ENCODE results near the gene MTOR. TPM values are rescaled to one million over a fixed set of nuclear protein-coding genes. Genes with fewer than 3 reads are reported as not detected.

The MTOR gene
- total RNA-seq, 1 donor from 2014 or later: 53.0 TPM

DNA sequence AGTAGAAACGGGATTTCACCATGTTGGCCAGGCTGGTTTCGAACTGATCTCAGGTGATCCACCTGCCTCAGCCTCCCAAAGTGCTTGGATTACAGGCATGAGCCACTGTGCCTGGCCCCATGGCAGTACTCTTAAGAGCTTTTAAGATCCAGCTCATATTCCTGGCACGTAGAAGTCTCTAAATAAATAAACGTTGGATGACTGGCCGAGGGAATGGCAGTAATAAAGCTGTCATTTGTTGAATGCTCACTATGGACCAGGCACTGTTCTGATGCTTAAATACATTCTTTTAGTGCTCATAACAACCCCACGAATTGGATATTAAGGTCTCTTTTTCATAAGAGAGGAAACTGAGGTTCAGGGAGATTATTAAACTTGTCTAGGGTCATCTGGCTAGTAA, 31.5 kb upstream of the MTOR start:
- Mint-ChIP-seq H3K4me1 (ENCODE audit: unreplicated experiment) (peaks cover 8% of the 10 kb centered on the region), H3K36me3 (peaks cover 15% of the 10 kb centered on the region), H3K4me3 (no peak overlapping the region), H3K9me3 (no peaks in the 10 kb centered on the region), H3K27me3 (no peaks in the 10 kb centered on the region), H3K27ac (no peak overlapping the region)
- no peak for DNase-seq (ENCODE audit: extremely low spot score, unreplicated experiment)
- TF ChIP-seq, protein P1, sequence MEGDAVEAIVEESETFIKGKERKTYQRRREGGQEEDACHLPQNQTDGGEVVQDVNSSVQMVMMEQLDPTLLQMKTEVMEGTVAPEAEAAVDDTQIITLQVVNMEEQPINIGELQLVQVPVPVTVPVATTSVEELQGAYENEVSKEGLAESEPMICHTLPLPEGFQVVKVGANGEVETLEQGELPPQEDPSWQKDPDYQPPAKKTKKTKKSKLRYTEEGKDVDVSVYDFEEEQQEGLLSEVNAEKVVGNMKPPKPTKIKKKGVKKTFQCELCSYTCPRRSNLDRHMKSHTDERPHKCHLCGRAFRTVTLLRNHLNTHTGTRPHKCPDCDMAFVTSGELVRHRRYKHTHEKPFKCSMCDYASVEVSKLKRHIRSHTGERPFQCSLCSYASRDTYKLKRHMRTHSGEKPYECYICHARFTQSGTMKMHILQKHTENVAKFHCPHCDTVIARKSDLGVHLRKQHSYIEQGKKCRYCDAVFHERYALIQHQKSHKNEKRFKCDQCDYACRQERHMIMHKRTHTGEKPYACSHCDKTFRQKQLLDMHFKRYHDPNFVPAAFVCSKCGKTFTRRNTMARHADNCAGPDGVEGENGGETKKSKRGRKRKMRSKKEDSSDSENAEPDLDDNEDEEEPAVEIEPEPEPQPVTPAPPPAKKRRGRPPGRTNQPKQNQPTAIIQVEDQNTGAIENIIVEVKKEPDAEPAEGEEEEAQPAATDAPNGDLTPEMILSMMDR (conservative IDR thresholded peaks at IDR 0.05): no peak

DNA sequence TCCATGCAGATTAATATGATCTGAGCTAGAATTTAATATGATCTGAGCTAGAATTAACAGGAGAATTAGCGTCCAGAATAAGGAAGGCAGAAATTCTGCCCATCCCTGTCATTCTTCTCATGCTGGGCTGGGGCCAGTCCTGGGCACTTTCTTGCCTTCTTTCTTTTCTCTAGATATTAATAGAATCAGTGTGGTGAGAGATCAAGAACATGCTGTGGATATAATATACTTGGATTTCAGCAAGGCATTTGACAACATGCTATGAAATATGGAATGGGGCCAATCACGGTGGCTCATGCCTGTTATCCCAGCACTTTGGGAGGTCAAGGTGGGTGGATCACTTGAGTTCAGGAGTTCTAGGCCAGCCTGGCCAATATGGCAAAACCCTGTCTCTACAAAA, 28.7 kb upstream of the MTOR start:
- peaks cover 14% of the 10 kb centered on the region for H3K4me1 Mint-ChIP-seq (ENCODE audit: unreplicated experiment)
- H3K4me3 Mint-ChIP-seq: no peak overlapping the region
- TF ChIP-seq, protein P1 (conservative IDR thresholded peaks at IDR 0.05): no peak
- no peak for DNase-seq (ENCODE audit: extremely low spot score, unreplicated experiment)
- H3K36me3 Mint-ChIP-seq: peaks cover 19% of the 10 kb centered on the region
- no peaks in the 10 kb centered on the region for H3K27me3 Mint-ChIP-seq
- H3K27ac Mint-ChIP-seq: no peak overlapping the region
- H3K9me3 Mint-ChIP-seq: no peaks in the 10 kb centered on the region

DNA sequence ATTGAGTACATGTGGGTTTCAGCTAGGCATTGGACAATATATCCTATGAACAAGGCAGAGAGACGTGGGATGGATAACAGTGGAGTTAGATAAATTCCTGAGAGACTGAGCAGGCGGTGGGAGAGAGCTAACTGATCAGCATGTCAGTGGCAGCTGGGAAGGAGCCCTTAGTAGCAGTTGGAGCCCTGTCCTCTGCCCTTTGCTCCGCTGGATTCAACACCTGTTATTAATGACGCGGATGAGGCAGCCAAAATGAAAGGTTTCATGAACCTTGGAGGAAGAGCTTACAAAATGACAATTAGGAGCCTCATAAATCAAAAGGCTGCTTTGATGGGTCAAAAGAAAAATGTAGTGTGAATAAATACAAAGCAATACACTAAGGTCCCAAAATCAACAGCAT, 26.7 kb upstream of the MTOR start:
- H3K36me3 Mint-ChIP-seq: peaks cover 17% of the 10 kb centered on the region

GRCh38 chr1:11286735-11287410, 24.5 kb upstream of the MTOR start:
- H3K27ac Mint-ChIP-seq: no peak overlapping the region
- no peak for DNase-seq (ENCODE audit: extremely low spot score, unreplicated experiment)
- no peak overlapping the region for H3K4me3 Mint-ChIP-seq

More for the DNA sequence above, 26.7 kb upstream of the MTOR start:
- peaks cover 15% of the 10 kb centered on the region for H3K4me1 Mint-ChIP-seq (ENCODE audit: unreplicated experiment)
- H3K4me3 Mint-ChIP-seq: no peak overlapping the region
- no peaks in the 10 kb centered on the region for H3K27me3 Mint-ChIP-seq
- H3K9me3 Mint-ChIP-seq: no peaks in the 10 kb centered on the region
- TF ChIP-seq, protein P1 (conservative IDR thresholded peaks at IDR 0.05): no peak
- no peak overlapping the region for H3K27ac Mint-ChIP-seq
- no peak for DNase-seq (ENCODE audit: extremely low spot score, unreplicated experiment)

GRCh38 chr1:11285883-11286734, 23.8 kb upstream of the MTOR start:
- no peak for DNase-seq (ENCODE audit: extremely low spot score, unreplicated experiment)
- peaks cover 25% of the 10 kb centered on the region for H3K36me3 Mint-ChIP-seq
- H3K27ac Mint-ChIP-seq: no peak overlapping the region
- no peak overlapping the region for H3K4me3 Mint-ChIP-seq
- H3K27me3 Mint-ChIP-seq: no peaks in the 10 kb centered on the region
- peaks cover 14% of the 10 kb centered on the region for H3K4me1 Mint-ChIP-seq (ENCODE audit: unreplicated experiment)
- TF ChIP-seq, protein P1 (conservative IDR thresholded peaks at IDR 0.05): peak; percentile 67
- no peaks in the 10 kb centered on the region for H3K9me3 Mint-ChIP-seq

More at GRCh38 chr1:11286735-11287410, 24.5 kb upstream of the MTOR start:
- Mint-ChIP-seq H3K4me1 (ENCODE audit: unreplicated experiment) (peaks cover 9% of the 10 kb centered on the region), H3K9me3 (no peaks in the 10 kb centered on the region), H3K27me3 (no peaks in the 10 kb centered on the region), H3K36me3 (peaks cover 17% of the 10 kb centered on the region)
- TF ChIP-seq, protein P1 (conservative IDR thresholded peaks at IDR 0.05): no peak

Data from type B pancreatic cell (in vitro differentiated cells).